CMK (cell line): Measurements from ENCODE around the gene MTR.

ENCODE experiments used
- DNase-seq: peaks from one replicate; pipeline ENCODE4 v3.0.0-alpha.2; 2010; ENCODE audit warnings: low read depth

MTR gene

GRCh38 chr1:236795035-236795756, at the start of gene MTR:
MTR (plus strand) TSS chr1:236795292; CDS start chr1:236795704, 412 bp downstream.
- DNase-seq, result peak; percentile 99

DNA sequence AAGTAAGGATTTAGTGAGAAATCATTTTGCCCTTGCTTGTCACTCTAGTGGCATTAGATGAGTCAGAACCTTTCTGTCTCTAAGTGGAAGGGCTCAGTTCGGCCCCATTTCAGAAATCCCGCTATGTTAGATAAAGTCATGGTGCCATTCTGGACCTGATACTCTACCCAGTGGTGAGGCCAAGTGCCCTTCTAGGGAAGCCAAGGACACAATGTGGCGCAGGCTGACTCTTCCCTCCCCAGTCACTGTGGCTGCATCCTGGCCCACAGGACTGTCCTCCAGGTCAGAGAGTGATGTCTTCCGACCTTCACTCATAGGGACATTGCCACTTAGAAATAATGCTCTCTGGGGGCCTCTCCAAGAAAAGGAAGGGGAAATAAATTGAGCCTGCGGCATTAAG, 48.3 kb upstream of the MTR start:
- no peak for DNase-seq

- no peak for DNase-seq
Observed at GRCh38 chr1:236747311-236747985, 47.6 kb upstream of the MTR start.

DNA sequence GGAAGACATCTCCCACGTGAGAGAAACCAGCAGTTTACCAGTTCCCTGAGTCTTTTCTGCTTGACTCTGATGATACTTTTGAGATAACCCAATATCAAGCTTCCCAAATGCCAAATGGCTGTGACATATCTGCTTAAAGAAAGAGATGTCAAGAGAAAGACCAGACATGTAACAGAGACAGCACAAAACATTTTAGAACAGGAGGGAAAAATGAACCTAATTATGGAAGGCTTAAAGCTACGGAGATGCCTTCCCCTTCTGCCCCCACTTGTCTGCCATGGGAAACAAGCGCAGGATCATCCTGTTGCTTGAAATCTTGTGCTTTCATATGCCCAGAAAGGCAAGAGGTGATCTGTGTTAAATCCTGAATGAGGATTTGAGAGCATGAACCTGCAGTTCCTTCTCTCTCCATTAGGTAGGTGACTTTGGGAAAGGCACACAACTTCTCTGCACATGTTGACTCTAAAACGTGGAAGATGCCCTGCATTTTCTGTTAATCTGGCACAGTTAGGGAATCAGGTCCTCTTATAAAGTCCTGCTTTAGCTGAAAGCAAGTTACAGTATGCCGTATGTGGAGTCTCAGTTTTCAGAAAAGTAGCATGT, 46.7 kb upstream of the MTR start:
- DNase-seq, result no peak

DNA sequence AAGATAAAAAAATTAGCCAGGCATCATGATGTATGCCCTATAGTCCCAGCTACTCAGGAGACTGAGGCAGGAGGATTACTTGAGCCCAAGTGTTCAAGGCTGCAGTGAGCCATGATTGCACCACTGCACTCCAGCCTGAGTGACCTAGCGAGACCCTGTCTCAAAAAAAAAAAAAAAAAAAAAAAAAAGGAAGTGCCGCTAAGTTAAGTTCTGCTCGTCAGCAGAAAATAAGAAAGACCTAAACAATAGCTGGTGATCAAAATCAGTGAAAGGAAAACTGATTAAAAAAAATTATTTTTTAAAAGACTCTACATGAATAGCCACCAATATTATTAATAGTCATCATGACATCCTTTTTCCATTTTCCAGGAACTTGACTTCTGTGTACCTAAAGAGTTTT, 44.2 kb upstream of the MTR start:
- no peak for DNase-seq

GRCh38 chr1:236751385-236751784, 43.7 kb upstream of the MTR start:
- DNase-seq, result no peak

DNA sequence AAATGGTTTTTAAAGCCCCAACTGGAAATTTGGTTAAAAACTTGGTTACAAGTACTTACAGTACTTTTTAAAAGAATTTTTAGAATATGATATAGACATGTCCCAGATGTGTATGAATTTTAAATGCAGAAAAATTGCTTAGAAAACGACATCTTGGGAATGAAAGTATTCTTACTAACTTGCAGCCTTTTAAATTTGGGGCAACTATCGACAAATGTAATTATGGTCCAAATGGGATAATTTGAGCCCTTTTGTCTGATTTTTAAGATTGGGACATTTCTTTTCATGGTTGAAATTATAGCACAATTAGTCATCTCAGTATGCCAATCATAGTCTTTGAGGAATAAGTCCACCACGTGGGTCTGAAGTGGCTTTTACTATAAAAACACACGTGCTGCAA, 43.2 kb upstream of the MTR start:
- DNase-seq, result no peak

DNA sequence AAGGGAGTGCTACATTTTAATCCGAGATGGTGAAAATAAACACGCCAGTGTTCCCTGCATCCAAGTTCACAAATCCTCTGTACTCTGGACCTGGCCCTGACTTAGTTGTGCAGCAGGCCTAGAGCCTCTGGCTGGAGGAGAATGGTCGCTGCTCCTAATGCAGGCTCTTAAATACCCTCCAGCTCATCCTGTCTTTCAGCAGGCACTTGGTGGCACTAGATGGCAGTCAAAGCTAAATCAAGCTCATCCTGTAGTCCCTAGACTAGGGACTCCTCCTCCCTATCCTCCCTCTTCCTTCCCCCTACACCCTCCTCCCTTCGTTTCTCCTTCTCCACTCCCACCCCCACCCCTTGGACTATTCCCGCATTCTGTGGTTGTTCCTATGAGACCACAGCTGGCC, 41.6 kb upstream of the MTR start:
- no peak for DNase-seq

GRCh38 chr1:236753964-236754363, 41.1 kb upstream of the MTR start:
- no peak for DNase-seq

- no peak for DNase-seq
Observed at GRCh38 chr1:236754525-236755210, 40.4 kb upstream of the MTR start.

DNA sequence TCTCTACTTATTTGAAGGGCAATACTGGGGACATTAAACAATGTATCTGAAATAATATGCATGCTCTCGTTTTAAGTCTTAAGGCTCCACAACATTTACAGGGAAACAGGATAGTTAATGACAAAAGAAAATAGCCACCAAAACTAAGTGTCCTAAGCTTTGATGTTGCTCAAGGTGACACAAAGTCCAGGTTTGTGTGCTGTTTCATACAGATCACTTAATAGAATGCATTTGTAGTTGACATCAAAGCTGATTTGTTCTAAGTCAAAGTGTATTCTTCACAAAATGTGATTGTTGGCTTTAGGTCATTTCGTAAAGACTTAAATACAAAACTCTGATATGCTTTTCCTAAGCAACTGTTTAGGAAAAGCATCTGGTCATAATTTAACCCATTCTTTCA, 37.5 kb upstream of the MTR start:
- no peak for DNase-seq

DNA sequence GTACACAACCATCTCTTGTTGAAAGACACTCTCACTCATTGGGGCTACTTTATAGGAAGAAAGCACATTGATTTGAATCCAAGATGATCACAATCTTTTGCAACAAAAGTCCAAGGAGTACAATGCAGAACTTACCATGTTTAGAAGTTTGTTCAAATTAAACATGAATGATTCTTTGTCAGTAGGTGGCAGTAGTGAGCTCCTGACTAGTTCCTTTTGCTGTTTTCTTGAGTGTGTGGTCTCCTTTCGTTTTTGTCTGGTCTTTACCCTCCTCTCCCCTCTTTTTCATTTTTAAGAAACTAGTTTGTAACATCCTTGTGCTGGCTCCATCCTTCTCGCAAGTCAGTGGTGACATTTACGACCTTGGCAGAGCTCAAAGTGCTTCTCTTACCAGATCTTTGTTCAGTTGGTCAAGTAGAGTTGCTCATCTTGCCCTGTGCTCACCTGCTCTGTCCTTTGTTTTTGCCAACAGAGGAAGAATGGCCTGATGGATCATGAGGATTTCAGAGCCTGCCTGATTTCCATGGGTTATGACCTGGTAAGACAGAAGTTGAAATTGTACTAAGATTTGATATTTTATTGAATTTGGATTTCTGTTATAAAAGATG, 35.7 kb upstream of the MTR start:
- peak; percentile 30 for DNase-seq

DNA sequence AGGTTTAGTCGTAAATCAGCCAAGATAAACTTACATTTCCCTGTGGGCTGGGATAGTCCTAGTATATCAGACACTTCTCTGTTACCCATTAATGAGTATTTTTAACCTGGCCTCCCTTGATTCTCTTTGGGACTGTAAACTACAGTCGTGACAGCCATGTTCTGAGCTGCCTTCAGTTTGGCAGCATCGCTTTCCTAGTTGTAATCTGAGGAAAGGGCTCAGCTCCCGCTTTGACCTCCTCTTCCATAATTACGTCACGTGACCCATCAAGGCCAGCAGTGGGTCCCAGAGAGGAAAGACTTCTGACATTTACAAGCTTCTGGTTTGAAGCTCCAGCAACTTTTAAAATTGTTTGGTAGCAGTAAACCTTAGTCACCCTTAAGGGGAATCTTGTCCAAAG, 34.6 kb upstream of the MTR start:
- DNase-seq, result no peak

DNA sequence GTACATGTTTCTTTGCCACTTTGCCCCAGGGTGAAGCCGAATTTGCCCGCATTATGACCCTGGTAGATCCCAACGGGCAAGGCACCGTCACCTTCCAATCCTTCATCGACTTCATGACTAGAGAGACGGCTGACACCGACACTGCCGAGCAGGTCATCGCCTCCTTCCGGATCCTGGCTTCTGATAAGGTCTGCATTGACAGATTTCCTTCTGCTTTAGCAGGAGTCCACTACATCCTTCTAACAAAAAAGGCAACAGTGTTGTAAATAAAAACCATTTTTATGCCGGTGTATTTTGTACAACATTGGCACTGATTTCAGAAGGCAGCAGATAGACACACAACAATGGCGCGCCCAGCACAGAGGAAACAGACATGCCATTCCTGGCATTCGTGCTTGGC, 34.1 kb upstream of the MTR start:
- no peak for DNase-seq

GRCh38 chr1:236761397-236762132, 33.5 kb upstream of the MTR start:
- no peak for DNase-seq

DNA sequence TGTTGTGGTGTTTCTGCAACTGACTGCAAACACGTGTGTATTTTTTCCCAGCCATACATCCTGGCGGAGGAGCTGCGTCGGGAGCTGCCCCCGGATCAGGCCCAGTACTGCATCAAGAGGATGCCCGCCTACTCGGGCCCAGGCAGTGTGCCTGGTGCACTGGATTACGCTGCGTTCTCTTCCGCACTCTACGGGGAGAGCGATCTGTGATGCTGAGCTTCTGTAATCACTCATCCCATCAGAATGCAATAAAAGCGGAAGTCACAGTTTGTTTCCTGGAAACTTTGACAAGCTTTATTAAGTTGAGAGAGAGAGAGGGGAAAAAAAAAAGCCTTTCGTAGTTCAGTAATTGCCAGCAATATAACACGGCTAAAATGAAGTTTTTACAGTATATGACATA, 32.7 kb upstream of the MTR start:
- no peak for DNase-seq

DNA sequence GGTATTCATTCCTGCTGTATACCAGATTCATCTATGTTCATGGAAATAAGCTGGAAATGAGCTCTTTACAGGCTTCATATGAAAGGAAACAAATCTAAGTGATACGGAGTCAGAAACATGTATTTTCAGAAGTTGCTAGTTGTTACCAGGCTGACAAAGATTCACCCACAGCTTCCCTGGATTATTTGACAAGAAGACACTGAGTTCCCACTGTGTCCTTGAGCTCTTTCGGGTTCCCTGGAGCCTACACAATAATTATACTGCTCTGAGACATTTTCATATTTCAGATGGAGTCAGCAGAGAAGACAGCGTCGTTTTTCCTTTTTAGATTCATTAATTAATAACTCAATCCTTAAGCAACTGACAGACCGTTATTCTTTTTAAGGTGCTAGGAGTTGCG, 29.3 kb upstream of the MTR start:
- DNase-seq, result no peak

DNA sequence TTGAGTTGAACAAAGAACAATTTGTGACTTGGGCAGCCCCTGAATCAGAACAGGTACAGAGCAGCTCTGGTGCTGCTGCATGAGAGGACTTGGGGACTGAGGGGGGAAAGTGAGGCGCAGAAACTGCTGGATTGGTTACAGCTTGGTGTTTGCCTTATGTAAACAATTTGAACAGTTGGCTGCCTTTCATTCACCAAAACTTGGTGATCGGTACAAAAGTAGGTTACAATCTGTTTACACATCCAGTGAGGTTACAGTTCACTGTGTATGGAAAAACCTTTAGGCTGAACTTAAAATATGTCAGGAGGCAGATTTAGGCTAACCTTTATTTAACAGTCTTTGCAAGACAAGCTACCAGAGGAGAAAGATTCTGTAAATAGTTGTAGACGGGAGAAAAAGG, 28.6 kb upstream of the MTR start:
- no peak for DNase-seq

DNA sequence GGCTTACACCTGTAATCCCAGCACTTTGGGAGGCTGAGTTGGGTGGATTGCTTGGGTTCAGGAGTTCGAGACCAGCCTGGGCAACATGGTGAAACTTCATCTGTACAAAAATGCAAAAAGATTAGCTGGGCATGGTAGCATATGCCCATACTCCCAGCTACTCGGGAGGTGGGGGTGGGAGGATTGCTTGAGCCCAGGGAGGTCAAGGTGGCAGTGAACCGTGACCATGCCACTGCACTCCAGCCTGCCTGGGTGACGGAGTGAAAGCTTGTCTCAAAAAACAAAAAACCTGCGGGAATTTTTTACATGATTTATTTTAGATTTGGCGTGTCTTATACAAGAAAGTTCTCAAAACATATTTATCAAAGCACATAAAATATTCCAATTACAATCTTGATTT, 27.8 kb upstream of the MTR start:
- DNase-seq, result no peak

GRCh38 chr1:236768601-236769000, 26.5 kb upstream of the MTR start:
- DNase-seq, result no peak

GRCh38 chr1:236773919-236774318, 21.2 kb upstream of the MTR start:
- DNase-seq, result peak; percentile 21

- DNase-seq, result no peak
Observed at GRCh38 chr1:236774926-236775325, 20.2 kb upstream of the MTR start.
